MCF 10A (cell line): ENCODE results near the gene RIN3. TPM values are rescaled to one million over a fixed set of nuclear protein-coding genes. Genes with fewer than 3 reads are reported as not detected.

ENCODE experiments used
- BruUV-seq: library from RNA; stranded (reverse); fragments of 400-500 nt; replicated peaks from 2 replicates; lab custom pipeline; 2021; lab: Mats Ljungman, UMichigan
- CTCF ChIA-PET: fragments of 300-600 bp; sonication (Branson Sonifier 250); formaldehyde crosslinking; extraction: SDS; loops from one replicate; lab custom pipeline; 2021; ENCODE audit warnings: antibody characterized with exemption, inconsistent platforms; lab: Yijun Ruan, JAX
- POLR2A ChIA-PET: fragments of 300-600, 350-650 bp; sonication (Branson Sonifier 250); formaldehyde crosslinking; extraction: SDS; loops from one replicate; lab custom pipeline; 2020; ENCODE audit warnings: antibody characterized with exemption, inconsistent platforms; lab: Yijun Ruan, JAX
- DNase-seq: peaks from one replicate; pipeline ENCODE4 v3.0.0-alpha.2; 2018; ENCODE audit not compliant: unreplicated experiment
- H3K27ac Mint-ChIP-seq: one replicate; pipeline ENCODE4 v1.8.0; 2022; ENCODE audit warnings: mild to moderate bottlenecking, low read depth, mixed read lengths; ENCODE audit not compliant: unreplicated experiment
- H3K27me3 Mint-ChIP-seq: one replicate; pipeline ENCODE4 v1.8.0; 2022; ENCODE audit warnings: mixed read lengths; ENCODE audit not compliant: insufficient read depth, unreplicated experiment
- H3K36me3 Mint-ChIP-seq: one replicate; pipeline ENCODE4 v1.8.0; 2022; ENCODE audit warnings: mild to moderate bottlenecking, moderate library complexity, mixed read lengths; ENCODE audit not compliant: insufficient read depth, unreplicated experiment
- H3K4me1 Mint-ChIP-seq: one replicate; pipeline ENCODE4 v1.8.0; 2022; ENCODE audit warnings: mixed read lengths; ENCODE audit not compliant: insufficient read depth, unreplicated experiment
- H3K4me3 Mint-ChIP-seq: one replicate; pipeline ENCODE4 v1.8.0; 2022; ENCODE audit warnings: mild to moderate bottlenecking, moderate library complexity, mixed read lengths; ENCODE audit not compliant: unreplicated experiment
- H3K9me3 Mint-ChIP-seq: one replicate; pipeline ENCODE4 v1.8.0; 2022; ENCODE audit warnings: mixed read lengths; ENCODE audit not compliant: unreplicated experiment
- intact Hi-C: fragments of 100-400 bp; cut with micrococcal nuclease; formaldehyde crosslinking; loops from 2 replicates; pipeline ENCODE4 v1.14.1; 2022
- total RNA-seq: library from RNA; stranded (reverse); gene quantifications from 2 replicates; pipeline ENCODE4 v1.2.3, GENCODE V29; 2022
- TF ChIP-seq, protein P1 (sequence below): fragments of 200-600 bp; IDR thresholded peaks from one replicate; pipeline ENCODE4 v1.8.0; 2022; ENCODE audit warnings: antibody characterized with exemption, mild to moderate bottlenecking; ENCODE audit not compliant: unreplicated experiment

Gene RIN3
- total RNA-seq, 1 experiment from 2014 or later, result 14.2 TPM

DNA sequence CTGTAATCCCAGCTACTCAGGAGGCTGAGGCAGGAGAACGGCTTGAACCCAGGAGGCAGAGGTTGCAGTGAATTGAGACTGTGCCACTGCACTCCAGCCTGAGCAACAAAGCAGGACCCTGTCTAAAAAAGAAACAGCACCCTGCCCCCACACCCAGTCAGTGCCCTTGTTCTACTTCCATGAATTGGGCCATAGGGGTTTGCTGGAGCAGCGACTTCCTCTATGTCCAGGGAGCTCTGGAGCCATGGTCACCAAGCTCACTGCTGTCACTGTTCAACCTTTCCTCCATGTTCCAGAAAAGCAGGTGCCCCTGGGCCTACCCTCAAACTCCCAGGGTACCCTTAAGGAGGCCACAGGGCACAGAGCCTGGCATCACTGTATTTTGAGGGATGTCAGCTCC is 116.8 kb downstream of the RIN3 start:
- ChIA-PET POLR2A (no interaction called here), CTCF (interaction anchor here (0.6 to 1.0 kb wide), 3 partner anchors 57 to 164 kb away, joined by 3 to 4 read pairs (median 4); no protein-coding TSS in a partner anchor)
- TF ChIP-seq, protein P1, sequence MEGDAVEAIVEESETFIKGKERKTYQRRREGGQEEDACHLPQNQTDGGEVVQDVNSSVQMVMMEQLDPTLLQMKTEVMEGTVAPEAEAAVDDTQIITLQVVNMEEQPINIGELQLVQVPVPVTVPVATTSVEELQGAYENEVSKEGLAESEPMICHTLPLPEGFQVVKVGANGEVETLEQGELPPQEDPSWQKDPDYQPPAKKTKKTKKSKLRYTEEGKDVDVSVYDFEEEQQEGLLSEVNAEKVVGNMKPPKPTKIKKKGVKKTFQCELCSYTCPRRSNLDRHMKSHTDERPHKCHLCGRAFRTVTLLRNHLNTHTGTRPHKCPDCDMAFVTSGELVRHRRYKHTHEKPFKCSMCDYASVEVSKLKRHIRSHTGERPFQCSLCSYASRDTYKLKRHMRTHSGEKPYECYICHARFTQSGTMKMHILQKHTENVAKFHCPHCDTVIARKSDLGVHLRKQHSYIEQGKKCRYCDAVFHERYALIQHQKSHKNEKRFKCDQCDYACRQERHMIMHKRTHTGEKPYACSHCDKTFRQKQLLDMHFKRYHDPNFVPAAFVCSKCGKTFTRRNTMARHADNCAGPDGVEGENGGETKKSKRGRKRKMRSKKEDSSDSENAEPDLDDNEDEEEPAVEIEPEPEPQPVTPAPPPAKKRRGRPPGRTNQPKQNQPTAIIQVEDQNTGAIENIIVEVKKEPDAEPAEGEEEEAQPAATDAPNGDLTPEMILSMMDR, result no peak
- Mint-ChIP-seq H3K4me1 (peaks cover 19% of the 10 kb centered on the region), H3K36me3 (peaks cover 7% of the 10 kb centered on the region), H3K9me3 (peaks cover 21% of the 10 kb centered on the region), H3K27me3 (no peaks in the 10 kb centered on the region), H3K27ac (no peak overlapping the region), H3K4me3 (no peak overlapping the region)
- DNase-seq, result no peak
- intact Hi-C loops, result no loop called here
- no TSS peak for BruUV-seq

DNA sequence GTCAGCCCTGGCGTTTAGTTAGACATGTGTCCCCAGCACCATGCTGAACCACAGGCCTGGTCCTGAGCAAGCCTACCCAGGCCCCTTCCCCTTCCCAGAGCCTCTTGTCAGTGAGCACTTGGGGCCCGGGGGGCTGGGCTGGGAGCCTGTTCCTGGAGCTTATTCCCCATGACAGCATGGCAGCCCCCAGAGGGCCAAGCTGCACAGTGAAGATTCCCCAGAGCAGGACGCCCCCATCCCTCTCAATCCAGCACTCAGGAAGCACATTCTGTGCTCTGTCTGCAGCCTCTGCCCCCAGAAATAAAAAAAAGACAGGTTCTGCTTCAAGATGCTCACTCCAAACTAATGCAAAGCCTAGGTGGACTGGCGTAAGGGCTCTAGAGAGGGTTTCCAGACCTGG is 117.5 kb downstream of the RIN3 start:
- Mint-ChIP-seq H3K9me3 (peaks cover 26% of the 10 kb centered on the region), H3K36me3 (peaks cover 7% of the 10 kb centered on the region), H3K27ac (no peak overlapping the region), H3K27me3 (no peaks in the 10 kb centered on the region), H3K4me3 (no peak overlapping the region), H3K4me1 (peaks cover 15% of the 10 kb centered on the region)
- no TSS peak for BruUV-seq
- no peak for DNase-seq
- ChIA-PET POLR2A (no interaction called here), CTCF (no interaction called here)
- intact Hi-C loops, result no loop called here
- TF ChIP-seq, protein P1, result no peak

DNA sequence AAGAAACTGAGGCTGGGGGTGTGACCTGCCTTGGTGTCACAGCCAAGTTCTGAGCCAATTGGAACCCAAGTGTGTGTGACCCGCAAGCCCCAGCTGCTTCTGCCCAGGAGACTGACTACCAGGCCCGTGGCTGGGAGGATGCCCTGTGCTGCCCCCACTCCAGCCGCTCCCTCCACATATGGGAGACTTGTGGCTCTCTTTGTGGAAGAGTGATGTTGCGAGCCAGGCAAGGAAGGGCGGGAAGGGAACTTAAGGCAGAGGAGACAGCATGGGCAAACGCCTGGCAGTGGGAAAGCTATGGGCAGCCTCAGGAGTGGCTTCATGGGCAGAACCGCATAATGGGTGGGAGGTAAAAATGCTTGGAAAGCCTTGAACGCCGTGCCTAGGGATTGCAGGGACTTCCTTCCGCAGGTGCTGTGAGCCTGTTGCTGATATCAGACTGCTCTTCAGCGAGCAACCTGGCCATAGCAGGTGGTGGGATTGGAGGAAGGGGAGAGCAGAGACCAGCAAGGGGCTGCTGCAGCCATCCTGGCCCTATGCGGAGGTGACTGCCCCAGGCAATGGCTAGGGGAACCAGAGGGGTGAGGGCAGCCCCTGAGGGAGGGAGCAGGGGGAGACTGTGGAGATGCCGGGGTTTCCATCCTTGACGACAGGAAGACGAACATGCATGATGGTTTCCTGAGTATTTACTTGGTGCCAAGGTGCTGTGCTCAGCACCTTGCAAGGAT is 119.1 kb downstream of the RIN3 start:
- no peak for DNase-seq
- CTCF ChIA-PET, result interaction anchor here (0.7 kb wide), 2 partner anchors 474 to 1157 kb away, joined by 3 to 4 read pairs; no protein-coding TSS in a partner anchor
- Mint-ChIP-seq H3K9me3 (peaks cover 12% of the 10 kb centered on the region), H3K27me3 (no peaks in the 10 kb centered on the region), H3K4me1 (peaks cover 11% of the 10 kb centered on the region), H3K4me3 (no peak overlapping the region), H3K27ac (no peak overlapping the region), H3K36me3 (peaks cover 7% of the 10 kb centered on the region)
- no TSS peak for BruUV-seq
- TF ChIP-seq, protein P1, result no peak
- intact Hi-C loops, result no loop called here
- POLR2A ChIA-PET, result no interaction called here

DNA sequence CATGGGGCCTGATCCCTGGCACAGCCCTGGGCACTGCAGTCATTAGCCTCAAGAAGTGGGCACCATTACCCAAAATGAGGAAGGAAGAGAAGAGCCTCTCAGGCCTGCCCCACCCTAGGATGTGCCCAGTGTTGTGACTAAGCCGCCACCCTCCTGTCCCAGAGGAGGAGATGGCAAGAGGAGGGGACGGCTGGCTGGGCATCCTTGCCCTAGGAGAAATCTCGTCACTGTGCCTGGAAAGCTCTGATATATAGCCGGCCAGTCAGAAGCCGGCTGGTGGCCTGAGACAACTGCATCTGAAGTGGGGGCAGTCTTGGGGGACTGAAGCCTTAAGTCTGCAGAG is 119.7 kb downstream of the RIN3 start:
- Mint-ChIP-seq H3K4me1 (peaks cover 11% of the 10 kb centered on the region), H3K27me3 (no peaks in the 10 kb centered on the region), H3K27ac (no peak overlapping the region), H3K4me3 (no peak overlapping the region), H3K9me3 (peaks cover 7% of the 10 kb centered on the region), H3K36me3 (peaks cover 7% of the 10 kb centered on the region)
- TF ChIP-seq, protein P1, result no peak
- ChIA-PET POLR2A (no interaction called here), CTCF (interaction anchor here (0.6 to 0.7 kb wide), 3 partner anchors 10 to 1158 kb away, joined by 3 to 4 read pairs (median 4); no protein-coding TSS in a partner anchor)
- intact Hi-C loops, result no loop called here
- BruUV-seq, result no TSS peak
- no peak for DNase-seq
